ENCODE results near the gene PLCL2. TPM values are rescaled to one million over a fixed set of nuclear protein-coding genes. Genes with fewer than 3 reads are reported as not detected.

The PLCL2 gene
- total and polyA plus RNA-seq, 2 donors (not counting 3 experiments of a cell fraction or from before 2014, with no cell fraction given): 2.3 to 10.7 TPM

- Histone ChIP-seq H3K4me2 (ENCODE audit: insufficient read depth, low read length) (no peak overlapping the region), H2AFZ (ENCODE audit: low read depth, low read length) (no peak overlapping the region), H3K27me3 (ENCODE audit: control insufficient read depth in 2 of 2, insufficient read depth in 2 of 2, low read length in 2 of 2) (no peaks in the 10 kb centered on the region), H3K9ac (replicated peaks; ENCODE audit: extremely low read depth, insufficient read depth, low read length) (no peak overlapping the region), H3K27ac (ENCODE audit: insufficient read depth, low read depth, low read length) (no peak overlapping the region), H3K4me3 (replicated peaks in 1 of 3; ENCODE audit: insufficient read depth in 1 of 3, low read depth in 1 of 3, low read length in 3 of 3) (no peak overlapping the region), H3K9me3 (replicated peaks; ENCODE audit: control insufficient read depth, insufficient read depth, low read length) (no peaks in the 10 kb centered on the region), H3K4me1 (ENCODE audit: control insufficient read depth, extremely low read depth, insufficient read depth, low read length) (no peaks in the 10 kb centered on the region), H4K20me1 (replicated peaks; ENCODE audit: control insufficient read depth, extremely low read depth, insufficient read depth, low read length) (no peaks in the 10 kb centered on the region), H3K9me1 (replicated peaks; ENCODE audit: control insufficient read depth, extremely low read depth, insufficient read depth, low read length) (no peaks in the 10 kb centered on the region), H3K36me3 (ENCODE audit: control insufficient read depth in 2 of 2, extremely low read depth in 1 of 2, insufficient read depth in 2 of 2, low read length in 2 of 2) (no peaks in the 10 kb centered on the region), H3K79me2 (ENCODE audit: control insufficient read depth, insufficient read depth, low read length) (no peaks in the 10 kb centered on the region)
- dilution Hi-C loops (cut with MboI; ENCODE audit: extremely low pct_ligation_motif_present, low sequenced_read_pairs): no loop called here
- CTCF ChIA-PET: interaction anchor here (1.0 to 1.3 kb wide), 2 partner anchors 156 to 262 kb away, joined by 3 read pairs; no protein-coding TSS in a partner anchor
- intact Hi-C loops (cut with micrococcal nuclease): no loop called here
- DNase-seq (ENCODE audit: low read depth, low spot score): no peak
- no TSS peak for BruUV-seq (replicated peaks)
- POLR2A ChIA-PET: no interaction called here
- peak; percentile 12 for FAIRE-seq
- no peak for TF ChIP-seq MAX (IDR thresholded peaks at IDR 0.05; ENCODE audit: insufficient read depth, insufficient read length)
- TF ChIP-seq JUN (IDR thresholded peaks at IDR 0.05; ENCODE audit: borderline replicate concordance, insufficient read depth, insufficient read length, low read depth): no peak
- no peak for TF ChIP-seq GATA2 (IDR thresholded peaks at IDR 0.05; ENCODE audit: insufficient read depth, insufficient read length, low read depth, low read length)
- no peak for TF ChIP-seq MYC (IDR thresholded peaks at IDR 0.05; ENCODE audit: low read depth, low read length)
- TF ChIP-seq, protein P1, sequence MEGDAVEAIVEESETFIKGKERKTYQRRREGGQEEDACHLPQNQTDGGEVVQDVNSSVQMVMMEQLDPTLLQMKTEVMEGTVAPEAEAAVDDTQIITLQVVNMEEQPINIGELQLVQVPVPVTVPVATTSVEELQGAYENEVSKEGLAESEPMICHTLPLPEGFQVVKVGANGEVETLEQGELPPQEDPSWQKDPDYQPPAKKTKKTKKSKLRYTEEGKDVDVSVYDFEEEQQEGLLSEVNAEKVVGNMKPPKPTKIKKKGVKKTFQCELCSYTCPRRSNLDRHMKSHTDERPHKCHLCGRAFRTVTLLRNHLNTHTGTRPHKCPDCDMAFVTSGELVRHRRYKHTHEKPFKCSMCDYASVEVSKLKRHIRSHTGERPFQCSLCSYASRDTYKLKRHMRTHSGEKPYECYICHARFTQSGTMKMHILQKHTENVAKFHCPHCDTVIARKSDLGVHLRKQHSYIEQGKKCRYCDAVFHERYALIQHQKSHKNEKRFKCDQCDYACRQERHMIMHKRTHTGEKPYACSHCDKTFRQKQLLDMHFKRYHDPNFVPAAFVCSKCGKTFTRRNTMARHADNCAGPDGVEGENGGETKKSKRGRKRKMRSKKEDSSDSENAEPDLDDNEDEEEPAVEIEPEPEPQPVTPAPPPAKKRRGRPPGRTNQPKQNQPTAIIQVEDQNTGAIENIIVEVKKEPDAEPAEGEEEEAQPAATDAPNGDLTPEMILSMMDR (IDR thresholded peaks at IDR 0.05; ENCODE audit: extremely low read depth in 1 of 2, insufficient read depth in 1 of 2, low read depth in 1 of 2, low read length in 2 of 2): no peak
- no peak for TF ChIP-seq EZH2 (IDR thresholded peaks at IDR 0.05; ENCODE audit: borderline replicate concordance, low read depth, low read length, severe bottlenecking)
- TF ChIP-seq POLR2AphosphoS5 (IDR thresholded peaks at IDR 0.05; ENCODE audit: insufficient read depth, low read depth, low read length): no peak
- TF ChIP-seq POLR2A (IDR thresholded peaks at IDR 0.05; ENCODE audit: low read depth, low read length): no peak
- no peak for TF ChIP-seq FOS (IDR thresholded peaks at IDR 0.05; ENCODE audit: borderline replicate concordance, insufficient read depth, low read length)
These were observed 205.7 kb downstream of the PLCL2 start for GRCh38 chr3:17090280-17090983.
